ENCODE results near the gene BBS2. TPM values are rescaled to one million over a fixed set of nuclear protein-coding genes. Genes with fewer than 3 reads are reported as not detected.
A peak's percentile ranks its signal among the peaks of the same experiment; 100 is the strongest.

The BBS2 gene
- total and polyA plus RNA-seq, 2 experiments from 2014 or later = 13.7 to 25.2 TPM

DNA sequence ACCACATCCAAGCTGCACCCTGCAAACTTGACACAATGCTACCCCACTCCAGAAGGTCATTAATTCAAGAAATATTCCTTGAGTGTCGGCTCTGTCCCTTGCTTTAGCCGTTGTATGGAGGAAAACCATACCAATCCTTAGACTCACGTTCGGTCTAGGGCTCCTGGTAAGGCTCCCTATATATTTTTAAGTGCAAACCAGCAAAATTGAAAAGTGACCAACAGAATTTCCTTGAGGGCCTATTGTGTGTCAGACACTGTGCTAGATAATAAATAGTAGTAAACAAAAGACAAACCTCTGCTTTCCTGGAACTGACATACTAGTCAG, 390 bp upstream of the BBS2 start:
- DNase-seq (ENCODE audit: low spot score) (no peak), ATAC-seq (no peak; the same call in 2 of the 3 replicates)
- Mint-ChIP-seq H3K4me3 (peak overlapping the region; percentile 81), H3K27me3 (ENCODE audit: insufficient read depth, low read depth, poor library complexity) (peaks cover 4% of the 10 kb centered on the region), H3K27ac (no peak overlapping the region), H3K9me3 (no peaks in the 10 kb centered on the region), H3K4me1 (peaks cover 6% of the 10 kb centered on the region; the same call in 2 of the 3 replicates), H3K36me3 (ENCODE audit: low read depth) (no peaks in the 10 kb centered on the region)
- TF ChIP-seq NANOG (IDR thresholded peaks at IDR 0.05; ENCODE audit: borderline replicate concordance) = no peak
- TF ChIP-seq CREB1 (CRISPR knock-in tag; IDR thresholded peaks at IDR 0.05; ENCODE audit: low read depth) = no peak
- no peak for TF ChIP-seq STAT1 (IDR thresholded peaks at IDR 0.05; ENCODE audit: unreplicated experiment)
- TF ChIP-seq ZNF331 (CRISPR knock-in tag; IDR thresholded peaks at IDR 0.05; ENCODE audit: low read depth) = no peak
- TF ChIP-seq, protein P1, sequence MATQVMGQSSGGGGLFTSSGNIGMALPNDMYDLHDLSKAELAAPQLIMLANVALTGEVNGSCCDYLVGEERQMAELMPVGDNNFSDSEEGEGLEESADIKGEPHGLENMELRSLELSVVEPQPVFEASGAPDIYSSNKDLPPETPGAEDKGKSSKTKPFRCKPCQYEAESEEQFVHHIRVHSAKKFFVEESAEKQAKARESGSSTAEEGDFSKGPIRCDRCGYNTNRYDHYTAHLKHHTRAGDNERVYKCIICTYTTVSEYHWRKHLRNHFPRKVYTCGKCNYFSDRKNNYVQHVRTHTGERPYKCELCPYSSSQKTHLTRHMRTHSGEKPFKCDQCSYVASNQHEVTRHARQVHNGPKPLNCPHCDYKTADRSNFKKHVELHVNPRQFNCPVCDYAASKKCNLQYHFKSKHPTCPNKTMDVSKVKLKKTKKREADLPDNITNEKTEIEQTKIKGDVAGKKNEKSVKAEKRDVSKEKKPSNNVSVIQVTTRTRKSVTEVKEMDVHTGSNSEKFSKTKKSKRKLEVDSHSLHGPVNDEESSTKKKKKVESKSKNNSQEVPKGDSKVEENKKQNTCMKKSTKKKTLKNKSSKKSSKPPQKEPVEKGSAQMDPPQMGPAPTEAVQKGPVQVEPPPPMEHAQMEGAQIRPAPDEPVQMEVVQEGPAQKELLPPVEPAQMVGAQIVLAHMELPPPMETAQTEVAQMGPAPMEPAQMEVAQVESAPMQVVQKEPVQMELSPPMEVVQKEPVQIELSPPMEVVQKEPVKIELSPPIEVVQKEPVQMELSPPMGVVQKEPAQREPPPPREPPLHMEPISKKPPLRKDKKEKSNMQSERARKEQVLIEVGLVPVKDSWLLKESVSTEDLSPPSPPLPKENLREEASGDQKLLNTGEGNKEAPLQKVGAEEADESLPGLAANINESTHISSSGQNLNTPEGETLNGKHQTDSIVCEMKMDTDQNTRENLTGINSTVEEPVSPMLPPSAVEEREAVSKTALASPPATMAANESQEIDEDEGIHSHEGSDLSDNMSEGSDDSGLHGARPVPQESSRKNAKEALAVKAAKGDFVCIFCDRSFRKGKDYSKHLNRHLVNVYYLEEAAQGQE (IDR thresholded peaks at IDR 0.05; ENCODE audit: unreplicated experiment) = no peak
- TF ChIP-seq, protein P2, sequence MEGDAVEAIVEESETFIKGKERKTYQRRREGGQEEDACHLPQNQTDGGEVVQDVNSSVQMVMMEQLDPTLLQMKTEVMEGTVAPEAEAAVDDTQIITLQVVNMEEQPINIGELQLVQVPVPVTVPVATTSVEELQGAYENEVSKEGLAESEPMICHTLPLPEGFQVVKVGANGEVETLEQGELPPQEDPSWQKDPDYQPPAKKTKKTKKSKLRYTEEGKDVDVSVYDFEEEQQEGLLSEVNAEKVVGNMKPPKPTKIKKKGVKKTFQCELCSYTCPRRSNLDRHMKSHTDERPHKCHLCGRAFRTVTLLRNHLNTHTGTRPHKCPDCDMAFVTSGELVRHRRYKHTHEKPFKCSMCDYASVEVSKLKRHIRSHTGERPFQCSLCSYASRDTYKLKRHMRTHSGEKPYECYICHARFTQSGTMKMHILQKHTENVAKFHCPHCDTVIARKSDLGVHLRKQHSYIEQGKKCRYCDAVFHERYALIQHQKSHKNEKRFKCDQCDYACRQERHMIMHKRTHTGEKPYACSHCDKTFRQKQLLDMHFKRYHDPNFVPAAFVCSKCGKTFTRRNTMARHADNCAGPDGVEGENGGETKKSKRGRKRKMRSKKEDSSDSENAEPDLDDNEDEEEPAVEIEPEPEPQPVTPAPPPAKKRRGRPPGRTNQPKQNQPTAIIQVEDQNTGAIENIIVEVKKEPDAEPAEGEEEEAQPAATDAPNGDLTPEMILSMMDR (conservative IDR thresholded peaks at IDR 0.05; ENCODE audit: low read depth in 2 of 2) = no peak
- no peak for TF ChIP-seq EZH2phosphoT487 (IDR thresholded peaks at IDR 0.05; ENCODE audit: unreplicated experiment)
- TF ChIP-seq ZNF114 (CRISPR knock-in tag; IDR thresholded peaks at IDR 0.05) = no peak
- TF ChIP-seq JUNB (IDR thresholded peaks at IDR 0.05; ENCODE audit: unreplicated experiment) = no peak
- TF ChIP-seq EZH2 (IDR thresholded peaks at IDR 0.05; ENCODE audit: low read depth, unreplicated experiment) = no peak
- TF ChIP-seq, protein P3, sequence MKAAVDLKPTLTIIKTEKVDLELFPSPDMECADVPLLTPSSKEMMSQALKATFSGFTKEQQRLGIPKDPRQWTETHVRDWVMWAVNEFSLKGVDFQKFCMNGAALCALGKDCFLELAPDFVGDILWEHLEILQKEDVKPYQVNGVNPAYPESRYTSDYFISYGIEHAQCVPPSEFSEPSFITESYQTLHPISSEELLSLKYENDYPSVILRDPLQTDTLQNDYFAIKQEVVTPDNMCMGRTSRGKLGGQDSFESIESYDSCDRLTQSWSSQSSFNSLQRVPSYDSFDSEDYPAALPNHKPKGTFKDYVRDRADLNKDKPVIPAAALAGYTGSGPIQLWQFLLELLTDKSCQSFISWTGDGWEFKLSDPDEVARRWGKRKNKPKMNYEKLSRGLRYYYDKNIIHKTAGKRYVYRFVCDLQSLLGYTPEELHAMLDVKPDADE (IDR thresholded peaks at IDR 0.05) = no peak
- TF ChIP-seq, protein P4, sequence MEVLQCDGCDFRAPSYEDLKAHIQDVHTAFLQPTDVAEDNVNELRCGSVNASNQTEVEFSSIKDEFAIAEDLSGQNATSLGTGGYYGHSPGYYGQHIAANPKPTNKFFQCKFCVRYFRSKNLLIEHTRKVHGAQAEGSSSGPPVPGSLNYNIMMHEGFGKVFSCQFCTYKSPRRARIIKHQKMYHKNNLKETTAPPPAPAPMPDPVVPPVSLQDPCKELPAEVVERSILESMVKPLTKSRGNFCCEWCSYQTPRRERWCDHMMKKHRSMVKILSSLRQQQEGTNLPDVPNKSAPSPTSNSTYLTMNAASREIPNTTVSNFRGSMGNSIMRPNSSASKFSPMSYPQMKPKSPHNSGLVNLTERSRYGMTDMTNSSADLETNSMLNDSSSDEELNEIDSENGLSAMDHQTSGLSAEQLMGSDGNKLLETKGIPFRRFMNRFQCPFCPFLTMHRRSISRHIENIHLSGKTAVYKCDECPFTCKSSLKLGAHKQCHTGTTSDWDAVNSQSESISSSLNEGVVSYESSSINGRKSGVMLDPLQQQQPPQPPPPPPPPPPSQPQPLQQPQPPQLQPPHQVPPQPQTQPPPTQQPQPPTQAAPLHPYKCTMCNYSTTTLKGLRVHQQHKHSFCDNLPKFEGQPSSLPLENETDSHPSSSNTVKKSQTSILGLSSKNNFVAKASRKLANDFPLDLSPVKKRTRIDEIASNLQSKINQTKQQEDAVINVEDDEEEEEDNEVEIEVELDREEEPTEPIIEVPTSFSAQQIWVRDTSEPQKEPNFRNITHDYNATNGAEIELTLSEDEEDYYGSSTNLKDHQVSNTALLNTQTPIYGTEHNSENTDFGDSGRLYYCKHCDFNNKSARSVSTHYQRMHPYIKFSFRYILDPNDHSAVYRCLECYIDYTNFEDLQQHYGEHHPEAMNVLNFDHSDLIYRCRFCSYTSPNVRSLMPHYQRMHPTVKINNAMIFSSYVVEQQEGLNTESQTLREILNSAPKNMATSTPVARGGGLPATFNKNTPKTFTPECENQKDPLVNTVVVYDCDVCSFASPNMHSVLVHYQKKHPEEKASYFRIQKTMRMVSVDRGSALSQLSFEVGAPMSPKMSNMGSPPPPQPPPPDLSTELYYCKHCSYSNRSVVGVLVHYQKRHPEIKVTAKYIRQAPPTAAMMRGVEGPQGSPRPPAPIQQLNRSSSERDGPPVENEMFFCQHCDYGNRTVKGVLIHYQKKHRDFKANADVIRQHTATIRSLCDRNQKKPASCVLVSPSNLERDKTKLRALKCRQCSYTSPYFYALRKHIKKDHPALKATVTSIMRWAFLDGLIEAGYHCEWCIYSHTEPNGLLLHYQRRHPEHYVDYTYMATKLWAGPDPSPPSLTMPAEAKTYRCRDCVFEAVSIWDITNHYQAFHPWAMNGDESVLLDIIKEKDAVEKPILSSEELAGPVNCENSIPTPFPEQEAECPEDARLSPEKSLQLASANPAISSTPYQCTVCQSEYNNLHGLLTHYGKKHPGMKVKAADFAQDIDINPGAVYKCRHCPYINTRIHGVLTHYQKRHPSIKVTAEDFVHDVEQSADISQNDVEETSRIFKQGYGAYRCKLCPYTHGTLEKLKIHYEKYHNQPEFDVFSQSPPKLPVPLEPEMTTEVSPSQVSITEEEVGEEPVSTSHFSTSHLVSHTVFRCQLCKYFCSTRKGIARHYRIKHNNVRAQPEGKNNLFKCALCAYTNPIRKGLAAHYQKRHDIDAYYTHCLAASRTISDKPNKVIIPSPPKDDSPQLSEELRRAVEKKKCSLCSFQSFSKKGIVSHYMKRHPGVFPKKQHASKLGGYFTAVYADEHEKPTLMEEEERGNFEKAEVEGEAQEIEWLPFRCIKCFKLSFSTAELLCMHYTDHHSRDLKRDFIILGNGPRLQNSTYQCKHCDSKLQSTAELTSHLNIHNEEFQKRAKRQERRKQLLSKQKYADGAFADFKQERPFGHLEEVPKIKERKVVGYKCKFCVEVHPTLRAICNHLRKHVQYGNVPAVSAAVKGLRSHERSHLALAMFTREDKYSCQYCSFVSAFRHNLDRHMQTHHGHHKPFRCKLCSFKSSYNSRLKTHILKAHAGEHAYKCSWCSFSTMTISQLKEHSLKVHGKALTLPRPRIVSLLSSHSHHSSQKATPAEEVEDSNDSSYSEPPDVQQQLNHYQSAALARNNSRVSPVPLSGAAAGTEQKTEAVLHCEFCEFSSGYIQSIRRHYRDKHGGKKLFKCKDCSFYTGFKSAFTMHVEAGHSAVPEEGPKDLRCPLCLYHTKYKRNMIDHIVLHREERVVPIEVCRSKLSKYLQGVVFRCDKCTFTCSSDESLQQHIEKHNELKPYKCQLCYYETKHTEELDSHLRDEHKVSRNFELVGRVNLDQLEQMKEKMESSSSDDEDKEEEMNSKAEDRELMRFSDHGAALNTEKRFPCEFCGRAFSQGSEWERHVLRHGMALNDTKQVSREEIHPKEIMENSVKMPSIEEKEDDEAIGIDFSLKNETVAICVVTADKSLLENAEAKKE (CRISPR knock-in tag; IDR thresholded peaks at IDR 0.05) = no peak
- Histone ChIP-seq H3K4me2 (peak overlapping the region; percentile 90), H3K27me3 (ENCODE audit: insufficient read depth) (no peaks in the 10 kb centered on the region), H2AFZ (peak overlapping the region; percentile 95), H3F3A (replicated peaks; ENCODE audit: low read depth) (0 out of 2 replicates have a peak, but pooled peaks cover 5% of the 10 kb centered on the region), H4K20me1 (replicated peaks; ENCODE audit: insufficient read depth) (no peaks in the 10 kb centered on the region; the same call in 1 of the 2 replicates), H3K79me2 (replicated peaks; ENCODE audit: insufficient read depth) (peaks cover 3% of the 10 kb centered on the region; the same call in 1 of the 2 replicates), H3K36me3 (ENCODE audit: insufficient read depth) (no peaks in the 10 kb centered on the region), H3K9me2 (ENCODE audit: insufficient read depth) (no peaks in the 10 kb centered on the region), H3K27ac (ENCODE audit: low read depth) (no peak overlapping the region), H3K4me1 (ENCODE audit: insufficient read depth) (peaks cover 9% of the 10 kb centered on the region), H3K4me3 (peak overlapping the region; percentile 96)
